Sigmoid colon (tissue), 7 donors: ENCODE measurements around the gene SPIRE1. TPM values are rescaled to one million over a fixed set of nuclear protein-coding genes. Genes with fewer than 3 reads are reported as not detected.
A peak's percentile ranks its signal among the peaks of the same experiment; 100 is the strongest.

Experiments
- DNase-seq: peaks from one replicate; pipeline ENCODE4 v3.0.0-alpha.2; 2019
- H3K27ac ChIP-seq, 4 donors: fragments of 200-600 bp; sonication (generic); one replicate each; pipeline ENCODE4 v1.5.1; 2016 to 2019; ENCODE audit warnings: mild to moderate bottlenecking in 1 of 4
- H3K27me3 ChIP-seq, 3 donors: fragments of 200-600 bp; sonication (generic); one replicate each; pipeline ENCODE4 v1.5.1; 2019; ENCODE audit warnings: mild to moderate bottlenecking in 1 of 3
- H3K36me3 ChIP-seq, 4 donors: fragments of 200-600 bp; sonication (generic); one replicate each; pipeline ENCODE4 v1.5.1; 2016 to 2019
- H3K4me1 ChIP-seq, 4 donors: fragments of 200-600 bp; sonication (generic); one replicate each; pipeline ENCODE4 v1.5.1; 2017 to 2019
- H3K4me3 ChIP-seq, 4 donors: fragments of 200-600 bp; sonication (generic); one replicate each; pipeline ENCODE4 v1.5.1; 2017 to 2019; ENCODE audit warnings: mild to moderate bottlenecking in 2 of 4, moderate library complexity in 1 of 4
- H3K9me3 ChIP-seq, 4 donors: fragments of 200-600 bp in 3 of 4; sonication (generic) in 3 of 4; one replicate each; pipeline versions ENCODE4 v1.5.1 to v1.6.1; 2013 to 2019
- CTCF ChIP-seq, 4 experiments: fragments of 450-650 bp in 3 of 4; fragments of 200-600 bp in 1 of 4; IDR thresholded peaks; one replicate each; pipeline ENCODE4 v1.5.1; 2016 to 2019; ENCODE audit warnings: antibody characterized with exemption in 4 of 4, mild to moderate bottlenecking in 3 of 4, moderate library complexity in 2 of 4
- EP300 ChIP-seq, 4 donors: sonication (generic); formaldehyde crosslinking; IDR thresholded peaks; one replicate each; pipeline ENCODE4 v1.6.1; 2017; ENCODE audit warnings: antibody characterized with exemption in 4 of 4
- POLR2A ChIP-seq, 2 donors: fragments of 450-650 bp; IDR thresholded peaks; one replicate each; pipeline ENCODE4 v1.6.1; 2016; ENCODE audit warnings: antibody characterized with exemption in 2 of 2, mild to moderate bottlenecking in 2 of 2, moderate library complexity in 2 of 2
- POLR2AphosphoS5 ChIP-seq, 4 donors: sonication (generic); formaldehyde crosslinking; IDR thresholded peaks; one replicate each; pipeline ENCODE4 v1.6.1; 2017; ENCODE audit warnings: antibody characterized with exemption in 4 of 4
- WGBS, 2 donors: extraction: QIAGEN DNeasy Blood & Tissue Kit; methylation state at CpG; one replicate each; pipeline ENCODE4 v1.1.7; 2013; 5-methylcytosine and 5-hydroxymethylcytosine counted together
- intact Hi-C: fragments of 100-400 bp; cut with DNase I; formaldehyde crosslinking; loops from one replicate; pipeline ENCODE4 v1.15.1; 2023
- polyA plus RNA-seq, 3 donors: library from polyadenylated mRNA; stranded (reverse); fragments of 200-250 nt; gene quantifications; one replicate each; pipeline ENCODE4 v1.2.3, GENCODE V29; 2013
- total RNA-seq, 4 donors: library from RNA; depleted of rRNA; stranded (reverse); fragments of >200 nt; gene quantifications; one replicate each; pipeline ENCODE4 v1.1.0, GENCODE V29; 2016
- donor health status: healthy with polysubstance abuse.
- donor health status: Bipolar disorder and iron deficiency.
- donor health status: healthy.

Gene SPIRE1
- total and polyA plus RNA-seq, 7 donors: 2.1 to 31.6 (median 22.7) TPM

DNA sequence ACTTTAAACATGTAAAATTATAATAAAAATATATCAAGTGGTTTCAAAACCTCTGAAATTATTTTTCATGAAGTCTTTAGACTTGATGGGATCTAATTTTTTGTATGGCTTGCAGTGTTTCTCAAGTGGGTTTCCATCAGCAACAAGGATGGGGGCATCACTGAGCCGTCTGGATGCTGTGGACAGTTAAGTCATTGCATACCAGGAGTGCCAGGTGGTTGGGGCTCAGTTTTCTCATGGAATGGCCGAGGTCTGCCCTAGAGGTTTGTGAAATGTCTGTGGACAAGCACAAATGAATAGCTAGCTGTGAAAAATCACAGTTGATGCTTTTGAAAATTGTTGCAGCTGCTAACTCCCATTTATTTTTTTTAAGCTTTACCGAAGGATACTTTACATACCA is 248.4 kb downstream of the SPIRE1 start:
- Histone ChIP-seq H3K27ac (no peak overlapping the region), H3K9me3 (no peaks in the 10 kb centered on the region), H3K4me3 (no peak overlapping the region), H3K27me3 (no peaks in the 10 kb centered on the region), H3K36me3 (no peaks in the 10 kb centered on the region), H3K4me1 (peaks cover 0 to 28% (median 16%) of the 10 kb centered on the region in 4 donors)
- WGBS, 2 donors: 82 to 84% methylated on average over 3 of the region's 3 CpGs
- intact Hi-C loops: loop anchor here (5.0 to 10.0 kb wide), 2 partner anchors 248 to 535 kb away; partner anchors contain the start of genes SEH1L and SPIRE1
- no peak for DNase-seq
- no peak for TF ChIP-seq EP300 (IDR thresholded peaks at IDR 0.05)
- TF ChIP-seq POLR2AphosphoS5 (IDR thresholded peaks at IDR 0.05): no peak
- no peak for TF ChIP-seq POLR2A (IDR thresholded peaks at IDR 0.05)
- TF ChIP-seq CTCF (IDR thresholded peaks at IDR 0.05): no peak

- TF ChIP-seq POLR2A (IDR thresholded peaks at IDR 0.05) (no peak), POLR2AphosphoS5 (IDR thresholded peaks at IDR 0.05) (no peak), EP300 (IDR thresholded peaks at IDR 0.05) (no peak), CTCF (IDR thresholded peaks at IDR 0.05) (no peak)
- 9 to 11% methylated on average over 32 of the region's 32 CpGs for WGBS, 2 donors
- Histone ChIP-seq H3K36me3 (no peaks in the 10 kb centered on the region), H3K4me3 (peak overlapping the region; percentile 49 to 71 (median 64)), H3K4me1 (peaks cover 0 to 28% (median 16%) of the 10 kb centered on the region in 4 donors), H3K27me3 (no peaks in the 10 kb centered on the region), H3K9me3 (no peaks in the 10 kb centered on the region), H3K27ac (peak overlapping the region; percentile 86 to 93 (median 92))
- no peak for DNase-seq
- intact Hi-C loops: loop anchor here (5.0 to 10.0 kb wide), 2 partner anchors 249 to 536 kb away; partner anchors contain the start of genes SEH1L and SPIRE1
Observed at GRCh38 chr18:12408247-12408869, 249.5 kb downstream of the SPIRE1 start.

GRCh38 chr18:12406371-12407111 is 251.4 kb downstream of the SPIRE1 start:
- 67 to 81% methylated on average over 19 of the region's 19 CpGs for WGBS, 2 donors
- H3K4me3 ChIP-seq: no peak overlapping the region
- DNase-seq: no peak
- no peak for TF ChIP-seq POLR2A (IDR thresholded peaks at IDR 0.05)
- no peak for TF ChIP-seq POLR2AphosphoS5 (IDR thresholded peaks at IDR 0.05)
- TF ChIP-seq EP300 (IDR thresholded peaks at IDR 0.05): no peak
- TF ChIP-seq CTCF (IDR thresholded peaks at IDR 0.05): no peak
- no peaks in the 10 kb centered on the region for H3K27me3 ChIP-seq
- H3K9me3 ChIP-seq: no peaks in the 10 kb centered on the region
- H3K27ac ChIP-seq: no peak overlapping the region
- peaks cover 0 to 28% (median 16%) of the 10 kb centered on the region in 4 donors for H3K4me1 ChIP-seq
- intact Hi-C loops: loop anchor here (1.0 to 10.0 kb wide), 3 partner anchors 29 to 538 kb away; partner anchors contain the start of genes AFG3L2, SEH1L and SPIRE1
- H3K36me3 ChIP-seq: no peaks in the 10 kb centered on the region

GRCh38 chr18:12405066-12405465 is 252.8 kb downstream of the SPIRE1 start:
- no peak overlapping the region for H3K27ac ChIP-seq
- 80 to 87% methylated on average over 3 of the region's 3 CpGs for WGBS, 2 donors
- H3K4me1 ChIP-seq: peaks cover 0 to 28% (median 16%) of the 10 kb centered on the region in 4 donors
- TF ChIP-seq CTCF (IDR thresholded peaks at IDR 0.05) (no peak), POLR2AphosphoS5 (IDR thresholded peaks at IDR 0.05) (no peak), POLR2A (IDR thresholded peaks at IDR 0.05) (no peak), EP300 (IDR thresholded peaks at IDR 0.05) (no peak)
- intact Hi-C loops: loop anchor here (5.0 to 10.0 kb wide), 2 partner anchors 252 to 540 kb away; partner anchors contain the start of genes SEH1L and SPIRE1
- no peak overlapping the region for H3K4me3 ChIP-seq
- H3K27me3 ChIP-seq: no peaks in the 10 kb centered on the region
- no peak for DNase-seq
- H3K9me3 ChIP-seq: no peaks in the 10 kb centered on the region
- no peaks in the 10 kb centered on the region for H3K36me3 ChIP-seq
